ENCODE results near the gene CDC42BPA.

Gene CDC42BPA

GRCh38 chr1:226988334-226988666 is 330.0 kb downstream of the CDC42BPA start:
- H3K4me3 ChIP-seq (ENCODE audit: low read length): no peak overlapping the region
- DNase-seq (ENCODE audit: low read depth, low spot score): no peak

GRCh38 chr1:226987623-226988333 is 330.5 kb downstream of the CDC42BPA start:
- no peak overlapping the region for H3K4me3 ChIP-seq (ENCODE audit: low read length)
- no peak for DNase-seq (ENCODE audit: low read depth, low spot score)

- no peak overlapping the region for H3K4me3 ChIP-seq (ENCODE audit: low read length)
- no peak for DNase-seq (ENCODE audit: low read depth, low spot score)
Observed at GRCh38 chr1:226987179-226987536, 331.1 kb downstream of the CDC42BPA start.

GRCh38 chr1:226986496-226987178 is 331.7 kb downstream of the CDC42BPA start:
- no peak overlapping the region for H3K4me3 ChIP-seq (ENCODE audit: low read length)
- no peak for DNase-seq (ENCODE audit: low read depth, low spot score)

GRCh38 chr1:226985839-226986463 is 332.3 kb downstream of the CDC42BPA start:
- DNase-seq (ENCODE audit: low read depth, low spot score): no peak
- H3K4me3 ChIP-seq (ENCODE audit: low read length): no peak overlapping the region

- no peak for DNase-seq (ENCODE audit: low read depth, low spot score)
- no peak overlapping the region for H3K4me3 ChIP-seq (ENCODE audit: low read length)
Observed at GRCh38 chr1:226985239-226985838, 333.0 kb downstream of the CDC42BPA start.

- no peak for DNase-seq (ENCODE audit: low read depth, low spot score)
- H3K4me3 ChIP-seq (ENCODE audit: low read length): no peak overlapping the region
Observed at GRCh38 chr1:226984521-226985238, 333.6 kb downstream of the CDC42BPA start.

GRCh38 chr1:226983992-226984364 is 334.3 kb downstream of the CDC42BPA start:
- no peak overlapping the region for H3K4me3 ChIP-seq (ENCODE audit: low read length)
- no peak for DNase-seq (ENCODE audit: low read depth, low spot score)

- H3K4me3 ChIP-seq (ENCODE audit: low read length): no peak overlapping the region
- DNase-seq (ENCODE audit: low read depth, low spot score): no peak
Observed at GRCh38 chr1:226983247-226983991, 334.9 kb downstream of the CDC42BPA start.

GRCh38 chr1:226982451-226983177 is 335.7 kb downstream of the CDC42BPA start:
- H3K4me3 ChIP-seq (ENCODE audit: low read length): no peak overlapping the region
- no peak for DNase-seq (ENCODE audit: low read depth, low spot score)

- DNase-seq (ENCODE audit: low read depth, low spot score): no peak
- no peak overlapping the region for H3K4me3 ChIP-seq (ENCODE audit: low read length)
Observed at GRCh38 chr1:226981838-226982237, 336.5 kb downstream of the CDC42BPA start.

GRCh38 chr1:226981386-226981817 is 336.9 kb downstream of the CDC42BPA start:
- H3K4me3 ChIP-seq (ENCODE audit: low read length): no peak overlapping the region
- no peak for DNase-seq (ENCODE audit: low read depth, low spot score)

GRCh38 chr1:226980565-226981385 is 337.5 kb downstream of the CDC42BPA start:
- no peak overlapping the region for H3K4me3 ChIP-seq (ENCODE audit: low read length)
- DNase-seq (ENCODE audit: low read depth, low spot score): no peak

- no peak for DNase-seq (ENCODE audit: low read depth, low spot score)
- H3K4me3 ChIP-seq (ENCODE audit: low read length): no peak overlapping the region
Observed at GRCh38 chr1:226980122-226980560, 338.2 kb downstream of the CDC42BPA start.

- no peak for DNase-seq (ENCODE audit: low read depth, low spot score)
Observed at GRCh38 chr1:226979517-226980121, 338.7 kb downstream of the CDC42BPA start.

GRCh38 chr1:226979115-226979516 is 339.2 kb downstream of the CDC42BPA start:
- H3K4me3 ChIP-seq (ENCODE audit: low read length): no peak overlapping the region
- DNase-seq (ENCODE audit: low read depth, low spot score): no peak

More at GRCh38 chr1:226979517-226980121, 338.7 kb downstream of the CDC42BPA start:
- no peak overlapping the region for H3K4me3 ChIP-seq (ENCODE audit: low read length)

Data from Jurkat, Clone E6-1 (cell line).